ENCODE results near the gene UGT1A9. TPM values are rescaled to one million over a fixed set of nuclear protein-coding genes. Genes with fewer than 3 reads are reported as not detected.

Gene UGT1A9
- total RNA-seq, 6 experiments from 2014 or later, result not detected

DNA sequence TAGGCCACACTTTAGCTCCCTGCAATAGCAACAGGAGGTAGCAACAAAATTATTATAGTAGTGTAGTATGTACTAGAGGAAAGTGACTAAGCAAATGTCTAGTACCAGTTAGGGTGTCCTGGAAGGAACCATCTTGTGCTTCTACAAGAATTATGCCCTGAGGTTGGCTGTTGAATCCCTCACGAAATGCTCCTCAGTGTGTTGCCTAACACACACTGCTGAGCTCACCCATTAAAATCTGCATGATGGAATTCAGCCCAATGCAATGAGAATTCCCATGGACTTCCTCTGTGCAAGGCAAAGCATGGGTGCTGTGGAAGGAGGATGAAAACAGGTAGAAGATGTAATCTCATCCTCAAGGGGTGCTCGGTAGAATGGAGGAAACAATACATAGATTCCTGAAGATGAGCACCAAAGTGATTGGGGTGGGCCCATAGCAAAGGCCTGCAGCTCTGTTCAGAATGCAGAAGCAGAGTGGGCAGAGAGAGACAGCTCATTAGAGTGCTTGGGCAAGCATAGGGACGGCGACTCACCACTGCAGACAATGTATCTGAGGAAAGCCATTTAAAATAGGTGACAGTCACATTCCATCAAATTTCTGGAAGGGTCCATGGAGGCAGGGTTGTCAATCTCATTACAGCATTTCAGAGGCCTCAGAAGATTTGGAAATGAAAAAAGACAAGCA is 8.8 kb downstream of the UGT1A9 start:
- DNase-seq, result no peak
- Mint-ChIP-seq H3K4me3 (no peak overlapping the region), H3K27me3 (ENCODE audit: insufficient read depth) (peaks cover 2% of the 10 kb centered on the region; the same call in 1 of the 2 replicates), H3K27ac (no peak overlapping the region), H3K9me3 (peaks cover 10% of the 10 kb centered on the region; the same call in 1 of the 2 replicates), H3K4me1 (ENCODE audit: low read depth) (no peaks in the 10 kb centered on the region), H3K36me3 (ENCODE audit: low read depth) (no peaks in the 10 kb centered on the region)
- TF ChIP-seq, protein P1, sequence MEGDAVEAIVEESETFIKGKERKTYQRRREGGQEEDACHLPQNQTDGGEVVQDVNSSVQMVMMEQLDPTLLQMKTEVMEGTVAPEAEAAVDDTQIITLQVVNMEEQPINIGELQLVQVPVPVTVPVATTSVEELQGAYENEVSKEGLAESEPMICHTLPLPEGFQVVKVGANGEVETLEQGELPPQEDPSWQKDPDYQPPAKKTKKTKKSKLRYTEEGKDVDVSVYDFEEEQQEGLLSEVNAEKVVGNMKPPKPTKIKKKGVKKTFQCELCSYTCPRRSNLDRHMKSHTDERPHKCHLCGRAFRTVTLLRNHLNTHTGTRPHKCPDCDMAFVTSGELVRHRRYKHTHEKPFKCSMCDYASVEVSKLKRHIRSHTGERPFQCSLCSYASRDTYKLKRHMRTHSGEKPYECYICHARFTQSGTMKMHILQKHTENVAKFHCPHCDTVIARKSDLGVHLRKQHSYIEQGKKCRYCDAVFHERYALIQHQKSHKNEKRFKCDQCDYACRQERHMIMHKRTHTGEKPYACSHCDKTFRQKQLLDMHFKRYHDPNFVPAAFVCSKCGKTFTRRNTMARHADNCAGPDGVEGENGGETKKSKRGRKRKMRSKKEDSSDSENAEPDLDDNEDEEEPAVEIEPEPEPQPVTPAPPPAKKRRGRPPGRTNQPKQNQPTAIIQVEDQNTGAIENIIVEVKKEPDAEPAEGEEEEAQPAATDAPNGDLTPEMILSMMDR (IDR thresholded peaks at IDR 0.05), result no peak

DNA sequence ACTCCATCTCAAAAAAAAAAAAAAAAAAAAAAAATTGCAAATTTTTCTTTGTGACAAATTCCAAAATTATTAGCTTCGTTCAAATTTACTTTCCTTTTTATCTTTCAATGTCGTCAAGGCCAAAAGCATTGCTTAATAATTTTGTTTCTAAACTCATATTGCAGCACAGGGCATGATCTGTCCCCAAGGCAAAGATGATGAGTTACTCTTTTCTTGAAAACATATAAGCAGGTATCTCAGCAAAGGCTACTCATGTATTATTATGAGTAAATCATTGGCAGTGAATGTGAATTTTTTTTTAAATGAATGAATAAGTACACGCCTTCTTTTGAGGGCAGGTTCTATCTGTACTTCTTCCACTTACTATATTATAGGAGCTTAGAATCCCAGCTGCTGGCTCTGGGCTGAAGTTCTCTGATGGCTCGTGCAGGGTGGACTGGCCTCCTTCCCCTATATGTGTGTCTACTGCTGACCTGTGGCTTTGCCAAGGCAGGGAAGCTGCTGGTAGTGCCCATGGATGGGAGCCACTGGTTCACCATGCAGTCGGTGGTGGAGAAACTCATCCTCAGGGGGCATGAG is 9.9 kb downstream of the UGT1A9 start, which contains the start of gene UGT1A7:
Gene UGT1A7, plus strand, starts transcription at position 381 of the 579 bp plus-strand sequence. Its CDS starts 37 bp downstream, at position 418.
- H3K9me3 Mint-ChIP-seq, result peaks cover 13% of the 10 kb centered on the region; the same call in 1 of the 2 replicates
- H3K27ac Mint-ChIP-seq, result no peak within 1 kb of the TSS
- TF ChIP-seq, protein P1 (IDR thresholded peaks at IDR 0.05), result no peak
- no peaks in the 10 kb centered on the region for H3K36me3 Mint-ChIP-seq (ENCODE audit: low read depth)
- H3K27me3 Mint-ChIP-seq (ENCODE audit: insufficient read depth), result peaks cover 3% of the 10 kb centered on the region; the same call in 1 of the 2 replicates
- no peaks in the 10 kb centered on the region for H3K4me1 Mint-ChIP-seq (ENCODE audit: low read depth)
- no peak within 1 kb of the TSS for H3K4me3 Mint-ChIP-seq
- DNase-seq, result no peak

DNA sequence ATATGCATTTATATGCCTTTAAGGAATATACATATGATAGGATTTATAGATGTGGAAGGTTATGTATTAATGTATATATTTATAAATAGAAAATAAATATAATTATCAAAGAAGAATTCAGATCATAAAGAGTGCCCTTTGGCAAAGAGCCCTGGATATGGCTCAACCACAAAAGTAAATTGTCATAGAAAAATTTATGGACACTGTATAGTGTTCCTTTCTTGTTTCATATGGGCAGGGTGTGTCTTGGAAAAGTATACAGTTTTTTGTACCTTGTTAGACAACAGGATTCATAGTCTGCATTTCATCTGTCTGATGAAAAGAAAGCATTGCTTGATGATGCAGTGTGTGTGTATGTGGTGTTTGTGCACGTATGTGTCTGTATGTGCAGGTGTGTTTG is 12.9 kb downstream of the UGT1A9 start:
- DNase-seq, result no peak
- Mint-ChIP-seq H3K9me3 (peaks cover 18% of the 10 kb centered on the region), H3K4me3 (no peak overlapping the region), H3K27ac (no peak overlapping the region), H3K4me1 (ENCODE audit: low read depth) (no peaks in the 10 kb centered on the region), H3K27me3 (ENCODE audit: insufficient read depth) (peaks cover 5% of the 10 kb centered on the region; the same call in 1 of the 2 replicates), H3K36me3 (ENCODE audit: low read depth) (no peaks in the 10 kb centered on the region)
- TF ChIP-seq, protein P1 (IDR thresholded peaks at IDR 0.05), result no peak

DNA sequence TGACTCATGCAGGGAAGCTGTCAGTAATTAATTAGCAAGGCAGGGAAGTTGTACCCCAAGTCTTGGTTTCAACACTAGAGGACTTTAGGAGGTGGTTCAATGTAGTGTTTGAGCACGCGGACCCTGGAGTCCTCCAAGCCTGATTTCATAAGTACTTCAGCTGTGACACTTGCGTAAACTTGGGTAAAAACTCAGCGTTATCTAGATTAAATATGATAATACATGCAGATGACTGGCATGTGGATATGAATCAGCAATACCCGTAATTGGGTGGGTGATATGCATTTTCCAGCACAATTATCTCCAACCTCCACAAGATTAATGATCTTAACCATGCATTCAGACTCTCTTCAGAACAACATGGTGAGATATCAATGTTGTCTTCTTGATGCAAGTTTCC is 15.2 kb downstream of the UGT1A9 start:
- Mint-ChIP-seq H3K9me3 (peaks cover 8% of the 10 kb centered on the region), H3K36me3 (ENCODE audit: low read depth) (no peaks in the 10 kb centered on the region), H3K4me1 (ENCODE audit: low read depth) (peaks cover 4% of the 10 kb centered on the region; the same call in 1 of the 2 replicates), H3K4me3 (no peak overlapping the region), H3K27ac (no peak overlapping the region), H3K27me3 (ENCODE audit: insufficient read depth) (peaks cover 7% of the 10 kb centered on the region; the same call in 1 of the 2 replicates)
- TF ChIP-seq, protein P1 (IDR thresholded peaks at IDR 0.05), result no peak
- DNase-seq, result no peak

DNA sequence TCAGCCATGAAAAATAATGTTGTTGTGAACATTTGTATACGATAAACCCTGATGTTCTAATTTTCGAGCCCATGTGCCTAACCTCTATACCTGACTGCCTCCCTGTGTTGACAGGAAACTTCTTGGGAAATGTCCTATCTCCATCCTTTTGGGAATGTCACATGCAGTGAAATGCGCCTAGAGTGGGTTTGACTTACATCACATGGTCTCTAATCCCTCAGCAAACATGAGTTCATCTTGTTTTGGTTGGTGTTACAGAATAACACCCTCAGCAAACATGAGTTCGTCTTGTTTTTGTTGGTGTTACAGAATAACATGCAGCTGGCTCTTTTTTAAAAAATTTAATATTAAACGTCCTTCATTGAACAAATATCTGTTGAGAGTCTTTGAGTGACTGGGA is 16.6 kb downstream of the UGT1A9 start:
- Mint-ChIP-seq H3K36me3 (ENCODE audit: low read depth) (no peaks in the 10 kb centered on the region), H3K27me3 (ENCODE audit: insufficient read depth) (peaks cover 9% of the 10 kb centered on the region; the same call in 1 of the 2 replicates), H3K4me3 (no peak overlapping the region), H3K9me3 (peaks cover 8% of the 10 kb centered on the region), H3K27ac (no peak overlapping the region), H3K4me1 (ENCODE audit: low read depth) (peaks cover 4% of the 10 kb centered on the region; the same call in 1 of the 2 replicates)
- no peak for DNase-seq
- TF ChIP-seq, protein P1 (IDR thresholded peaks at IDR 0.05), result no peak
